Activated CD4-positive, alpha-beta T cell treated with anti-CD3 and anti-CD28 coated beads for 36 hours (primary cell): ENCODE data around the gene ECSCR. TPM values are rescaled to one million over a fixed set of nuclear protein-coding genes. Genes with fewer than 3 reads are reported as not detected.

ENCODE experiments used
- ATAC-seq: fragments of 200-7000 bp; cut with Tn5 transposase; one replicate; pipeline ENCODE4 v1.10.0; 2021; ENCODE audit warnings: mild to moderate bottlenecking, moderate library complexity
- CTCF ChIA-PET: fragments of 350-600 bp; sonication (Branson Sonifier 250); formaldehyde crosslinking; loops from one replicate; lab custom pipeline; 2021; ENCODE audit warnings: antibody characterized with exemption; lab: Charles Lee
- POLR2A ChIA-PET: fragments of 350-600 bp; sonication (Branson Sonifier 250); formaldehyde crosslinking; loops from one replicate; lab custom pipeline; 2021; ENCODE audit warnings: antibody characterized with exemption, inconsistent platforms; lab: Charles Lee
- DNase-seq: peaks from one replicate; pipeline ENCODE4 v3.0.0-alpha.2; 2020
- H3K27ac Mint-ChIP-seq: one replicate; pipeline ENCODE4 v1.8.0; 2021; ENCODE audit warnings: mixed read lengths
- H3K27me3 Mint-ChIP-seq: one replicate; pipeline ENCODE4 v1.8.0; 2021; ENCODE audit warnings: mixed read lengths
- H3K36me3 Mint-ChIP-seq: one replicate; pipeline ENCODE4 v1.8.0; 2021; ENCODE audit warnings: low read depth, mixed read lengths
- H3K4me1 Mint-ChIP-seq: one replicate; pipeline ENCODE4 v1.8.0; 2021; ENCODE audit warnings: mixed read lengths
- H3K4me3 Mint-ChIP-seq: one replicate; pipeline ENCODE4 v1.8.0; 2021; ENCODE audit warnings: mild to moderate bottlenecking, moderate library complexity, mixed read lengths
- H3K9me3 Mint-ChIP-seq: one replicate; pipeline ENCODE4 v1.8.0; 2021; ENCODE audit warnings: low read depth, mixed read lengths
- intact Hi-C, 2 experiments: fragments of 100-400 bp; cut with DNase I in 1 of 2; cut with micrococcal nuclease in 1 of 2; formaldehyde crosslinking; loops; one replicate each; pipeline versions ENCODE4 v1.14.2 to v1.15.1; 2022 to 2024; cut with DNase I, micrococcal nuclease
- total RNA-seq, 2 experiments: library from RNA; stranded (reverse); gene quantifications; one replicate each; pipeline ENCODE4 v1.2.3, GENCODE V29; 2021

Gene ECSCR
- total RNA-seq, 2 experiments from 2014 or later = 0.83 to 2.6 TPM

DNA sequence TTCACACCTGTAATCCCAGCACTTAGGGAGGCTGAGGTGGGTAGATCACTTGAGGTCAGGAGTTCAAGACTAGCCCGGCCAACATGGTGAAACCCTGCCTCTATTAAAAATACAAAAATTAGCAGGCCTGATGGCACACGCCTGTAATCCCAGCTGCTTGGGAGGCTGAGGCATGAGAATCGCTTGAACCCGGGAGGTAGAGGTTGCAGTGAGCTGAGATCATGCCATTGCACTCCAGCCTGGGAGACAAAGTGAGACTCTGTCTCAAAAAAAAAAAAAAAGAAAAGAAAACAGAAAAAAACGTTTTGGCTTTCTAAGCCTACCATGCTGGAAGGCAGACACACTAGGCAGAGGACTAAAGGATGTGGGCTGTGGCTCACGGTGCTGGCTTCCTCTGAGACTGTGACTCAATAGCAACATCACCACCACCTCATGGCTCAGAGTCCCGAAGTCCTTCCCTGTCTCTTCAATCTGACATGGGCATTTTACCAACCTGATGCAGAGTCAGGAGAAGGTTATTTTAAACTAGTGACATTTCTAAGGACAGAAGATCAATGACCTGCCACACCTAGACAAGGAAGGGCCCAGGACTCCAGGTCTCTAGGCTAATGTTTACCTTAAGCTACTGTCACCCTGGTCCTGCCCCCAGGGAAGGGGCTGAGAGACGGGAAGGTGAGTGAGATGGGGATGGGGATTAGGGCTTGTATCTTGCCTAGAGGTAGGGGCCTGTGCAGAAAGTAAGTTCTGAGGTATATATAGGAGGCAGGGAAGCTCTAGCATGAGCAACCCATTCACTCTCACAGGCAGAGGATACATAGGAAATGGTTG, 3.7 kb downstream of the ECSCR start:
- Mint-ChIP-seq H3K9me3 (no peaks in the 10 kb centered on the region), H3K4me1 (peaks cover 64% of the 10 kb centered on the region), H3K36me3 (no peaks in the 10 kb centered on the region), H3K27me3 (no peaks in the 10 kb centered on the region), H3K4me3 (peak overlapping the region; percentile 57), H3K27ac (peak overlapping the region; percentile 94)
- intact Hi-C loops = loop anchor here (1.0 to 5.0 kb wide), 6 partner anchors 11 to 104 kb away; partner anchors contain the start of genes DNAJC18 (in 2 of the 2), STING1 (in 1 of the 2) and UBE2D2 (in 1 of the 2)
- peak; percentile 91 for ATAC-seq
- POLR2A ChIA-PET = interaction anchor here (0.5 to 2.6 kb wide), 9 partner anchors 11 to 186 kb away, joined by 3 to 18 read pairs (median 7); partner anchors contain the start of genes DNAJC18, SMIM33 and STING1
- CTCF ChIA-PET = interaction anchor here (0.6 to 2.6 kb wide), 8 partner anchors 11 to 307 kb away, joined by 3 to 17 read pairs (median 4); no protein-coding TSS in a partner anchor
- DNase-seq = peak; percentile 90

DNA sequence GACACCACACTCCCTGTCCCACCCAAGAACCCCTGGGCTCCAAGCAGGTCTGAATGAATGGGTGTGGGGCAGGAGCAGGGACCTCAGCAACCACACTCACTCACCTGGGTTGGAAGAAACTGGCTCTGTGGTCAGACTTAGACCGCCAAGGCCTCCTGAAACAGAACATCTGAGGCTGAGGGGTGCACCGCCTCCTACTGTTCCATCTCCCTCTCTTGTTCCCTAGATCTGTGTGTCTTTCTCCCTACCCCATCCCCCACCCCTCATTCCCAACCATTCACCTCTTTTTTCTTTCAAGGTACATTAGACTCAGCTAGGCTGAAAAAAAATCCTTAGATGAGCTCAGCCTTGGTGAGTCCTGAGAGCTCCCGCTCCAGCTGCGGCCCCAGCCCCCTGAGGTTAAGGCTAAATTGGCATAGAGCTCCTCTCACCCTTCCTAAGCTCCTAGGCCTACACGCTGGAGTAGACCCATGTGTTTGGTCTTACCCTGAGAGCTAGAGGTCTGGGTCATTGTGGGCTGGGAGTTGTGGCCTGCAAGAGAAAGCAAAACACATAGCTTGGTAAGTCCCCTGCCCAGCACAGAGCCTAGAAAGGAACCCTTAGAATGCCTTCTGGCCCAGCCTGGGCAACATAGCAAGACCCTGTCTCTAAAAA, 4.8 kb downstream of the ECSCR start:
- ChIA-PET POLR2A (interaction anchor here (0.6 to 2.6 kb wide), 6 partner anchors 10 to 185 kb away, joined by 3 to 18 read pairs (median 6); partner anchors contain the start of genes DNAJC18 and STING1), CTCF (interaction anchor here (0.6 to 2.6 kb wide), 6 partner anchors 10 to 44 kb away, joined by 3 to 17 read pairs (median 4); partner anchors contain the start of gene STING1)
- intact Hi-C loops = loop anchor here in 1 of 2 experiments (1.0 to 5.0 kb wide), 3 partner anchors 15 to 105 kb away; partner anchors contain the start of genes DNAJC18 and UBE2D2
- Mint-ChIP-seq H3K36me3 (no peaks in the 10 kb centered on the region), H3K4me3 (no peak overlapping the region), H3K27ac (peak overlapping the region; percentile 74), H3K9me3 (no peaks in the 10 kb centered on the region), H3K4me1 (peaks cover 67% of the 10 kb centered on the region), H3K27me3 (no peaks in the 10 kb centered on the region)
- DNase-seq (peak; percentile 55), ATAC-seq (no peak)

DNA sequence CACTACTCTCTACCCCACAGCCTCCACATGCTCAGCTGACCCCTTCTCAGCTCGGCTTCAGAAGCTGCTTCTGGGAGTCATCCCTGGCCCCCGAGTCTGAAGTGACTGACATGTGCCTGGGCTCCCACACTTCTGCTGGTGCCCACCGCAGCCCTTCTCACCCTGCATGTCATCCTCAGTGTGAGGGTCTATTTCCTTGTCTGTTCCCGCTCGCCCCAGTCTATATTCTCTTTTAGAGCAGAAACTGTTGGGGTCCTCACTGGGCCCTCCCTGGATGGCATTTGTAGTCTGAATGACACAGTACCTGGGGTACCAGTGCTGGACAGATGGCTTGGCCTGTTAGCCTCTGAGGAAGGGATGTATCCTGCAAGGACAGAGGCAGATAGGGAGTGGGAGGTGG, 5.3 kb downstream of the ECSCR start:
- CTCF ChIA-PET = interaction anchor here (0.6 to 2.6 kb wide), 4 partner anchors 9 to 34 kb away, joined by 3 to 17 read pairs (median 4); partner anchors contain the start of gene STING1
- POLR2A ChIA-PET = interaction anchor here (1.1 to 2.6 kb wide), 3 partner anchors 15 to 25 kb away, joined by 3 to 18 read pairs (median 6); partner anchors contain the start of genes DNAJC18 and STING1
- Mint-ChIP-seq H3K4me3 (no peak overlapping the region), H3K36me3 (no peaks in the 10 kb centered on the region), H3K27me3 (no peaks in the 10 kb centered on the region), H3K9me3 (no peaks in the 10 kb centered on the region), H3K27ac (peak overlapping the region; percentile 74), H3K4me1 (peaks cover 67% of the 10 kb centered on the region)
- intact Hi-C loops = loop anchor here in 1 of 2 experiments (5.0 kb wide), 1 partner anchor 105 kb away; the partner anchor contains the start of gene UBE2D2
- no peak for DNase-seq
- no peak for ATAC-seq

DNA sequence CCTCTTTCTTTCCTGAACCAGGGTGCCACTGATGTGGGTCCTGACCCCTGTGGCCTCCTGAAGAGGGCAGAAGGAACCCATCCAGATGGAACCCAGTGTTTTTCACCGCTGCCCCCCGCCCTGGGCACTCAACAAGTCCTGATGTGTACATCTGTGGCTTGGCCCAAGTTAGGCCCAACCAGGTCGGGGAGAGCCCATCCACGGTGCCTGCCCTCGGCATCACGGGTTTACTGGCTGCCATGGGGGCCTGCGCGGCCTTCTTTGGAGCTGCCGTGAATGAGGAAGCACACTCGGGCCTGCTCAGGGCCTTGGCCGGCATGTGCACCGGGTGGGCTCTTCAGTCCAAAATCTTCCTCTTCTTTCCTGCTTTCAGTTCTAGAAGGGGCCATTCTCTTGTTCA, 5.8 kb downstream of the ECSCR start:
- DNase-seq = no peak
- H3K27ac Mint-ChIP-seq = peak overlapping the region; percentile 74
- POLR2A ChIA-PET = no interaction called here
- CTCF ChIA-PET = interaction anchor here (2.6 kb wide), 1 partner anchor 9 kb away, joined by 17 read pairs; no protein-coding TSS in a partner anchor
- H3K4me3 Mint-ChIP-seq = no peak overlapping the region
- no peaks in the 10 kb centered on the region for H3K27me3 Mint-ChIP-seq
- intact Hi-C loops = loop anchor here in 1 of 2 experiments (5.0 kb wide), 1 partner anchor 106 kb away; the partner anchor contains the start of gene UBE2D2
- no peaks in the 10 kb centered on the region for H3K9me3 Mint-ChIP-seq
- no peak for ATAC-seq
- H3K36me3 Mint-ChIP-seq = no peaks in the 10 kb centered on the region
- H3K4me1 Mint-ChIP-seq = peaks cover 65% of the 10 kb centered on the region

DNA sequence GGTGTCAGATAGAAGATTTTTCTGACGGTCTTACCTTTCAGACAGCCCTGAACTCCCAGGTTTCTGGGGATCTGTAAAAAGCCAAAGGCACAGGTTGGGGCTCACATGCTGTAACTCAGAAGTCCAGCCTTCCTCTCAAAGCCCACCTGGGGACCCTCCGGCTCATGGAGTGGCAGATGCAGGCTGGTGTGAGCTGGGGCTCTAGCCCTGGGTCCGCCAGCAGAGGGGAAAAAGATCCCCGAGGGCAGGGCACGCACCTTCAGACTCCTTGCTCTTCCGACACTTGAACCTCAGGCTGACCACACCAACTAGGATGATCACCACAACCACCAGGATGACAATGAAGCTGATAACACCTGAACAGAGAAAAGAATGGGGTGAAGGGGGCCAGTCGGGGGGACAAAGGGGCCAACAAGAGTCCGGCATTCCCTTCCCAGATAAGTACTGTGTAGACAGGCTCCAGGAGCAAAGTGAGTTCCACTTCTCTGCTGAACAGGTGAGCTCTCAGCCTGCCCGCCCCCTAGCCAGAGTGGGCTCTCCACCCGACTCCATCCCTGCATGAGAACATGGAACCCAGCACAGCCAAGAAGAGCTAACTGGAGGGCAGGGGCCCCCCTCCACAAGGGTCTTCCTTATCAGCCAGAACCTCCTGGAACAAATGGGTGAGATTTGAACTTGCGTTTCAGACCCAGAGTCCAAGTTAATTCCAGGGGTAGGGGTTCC, 7.8 kb downstream of the ECSCR start:
- DNase-seq (no peak), ATAC-seq (no peak)
- no peak overlapping the region for H3K4me3 Mint-ChIP-seq
- H3K9me3 Mint-ChIP-seq = no peaks in the 10 kb centered on the region
- H3K4me1 Mint-ChIP-seq = peaks cover 45% of the 10 kb centered on the region
- ChIA-PET CTCF (interaction anchor here (0.5 to 1.4 kb wide), 3 partner anchors 23 to 180 kb away, joined by 3 read pairs; no protein-coding TSS in a partner anchor), POLR2A (interaction anchor here (1.0 to 1.7 kb wide), 2 partner anchors 16 to 25 kb away, joined by 3 to 4 read pairs; partner anchors contain the start of gene DNAJC18)
- no peaks in the 10 kb centered on the region for H3K36me3 Mint-ChIP-seq
- intact Hi-C loops = loop anchor here in 1 of 2 experiments (5.0 kb wide), 1 partner anchor 108 kb away; the partner anchor contains the start of gene UBE2D2
- no peaks in the 10 kb centered on the region for H3K27me3 Mint-ChIP-seq
- no peak overlapping the region for H3K27ac Mint-ChIP-seq

DNA sequence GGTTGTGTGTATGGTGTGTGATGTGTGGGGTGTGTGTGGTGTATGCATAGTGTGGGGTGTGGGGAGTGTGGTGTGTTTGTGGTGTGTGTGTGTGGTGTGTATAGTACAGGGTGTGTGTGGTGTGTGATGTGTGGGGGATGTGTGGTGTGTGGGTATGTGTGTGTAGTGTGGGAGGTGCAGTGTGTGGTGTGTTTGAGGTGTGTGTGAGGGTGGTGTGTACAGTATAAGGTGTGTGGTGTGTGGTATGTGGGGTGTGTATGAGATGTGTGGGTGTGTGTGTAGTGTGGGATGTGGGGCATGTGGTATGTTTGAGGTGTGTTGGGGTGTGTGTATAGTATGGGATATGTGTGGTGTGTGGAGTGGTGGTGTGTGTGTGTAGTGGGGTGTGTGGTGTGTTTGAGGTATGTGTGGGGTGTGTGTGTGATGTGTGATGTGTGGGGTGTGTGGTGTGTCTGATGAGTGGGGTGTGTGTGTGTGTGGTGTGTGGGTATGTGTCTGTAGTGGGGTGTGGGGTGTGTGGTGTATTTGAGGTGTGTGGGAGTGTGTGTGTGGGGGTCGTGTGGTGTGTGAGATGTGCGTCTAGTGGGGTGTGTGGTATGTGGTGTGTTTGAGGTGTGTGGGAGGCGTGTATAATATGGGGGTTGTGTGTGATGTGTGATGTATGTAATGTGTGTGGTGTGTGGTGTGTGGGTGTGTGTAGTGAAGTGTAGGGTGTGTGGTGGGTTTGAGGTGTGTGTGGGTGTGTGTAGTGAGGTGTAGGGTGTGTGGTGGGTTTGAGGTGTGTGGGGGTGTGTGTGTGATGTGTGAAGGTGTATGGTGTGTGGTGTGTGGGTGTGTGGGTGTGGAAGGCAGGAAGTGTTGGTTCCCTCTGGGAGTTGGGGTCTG, 8.6 kb downstream of the ECSCR start:
- peaks cover 40% of the 10 kb centered on the region for H3K4me1 Mint-ChIP-seq
- peaks cover 2% of the 10 kb centered on the region for H3K36me3 Mint-ChIP-seq
- CTCF ChIA-PET = interaction anchor here (1.4 kb wide), 1 partner anchor 23 kb away, joined by 3 read pairs; no protein-coding TSS in a partner anchor
- no peaks in the 10 kb centered on the region for H3K9me3 Mint-ChIP-seq
- DNase-seq (no peak), ATAC-seq (no peak)
- POLR2A ChIA-PET = no interaction called here
- peak overlapping the region; percentile 62 for H3K27ac Mint-ChIP-seq
- H3K27me3 Mint-ChIP-seq = no peaks in the 10 kb centered on the region
- intact Hi-C loops = no loop called here
- H3K4me3 Mint-ChIP-seq = no peak overlapping the region

DNA sequence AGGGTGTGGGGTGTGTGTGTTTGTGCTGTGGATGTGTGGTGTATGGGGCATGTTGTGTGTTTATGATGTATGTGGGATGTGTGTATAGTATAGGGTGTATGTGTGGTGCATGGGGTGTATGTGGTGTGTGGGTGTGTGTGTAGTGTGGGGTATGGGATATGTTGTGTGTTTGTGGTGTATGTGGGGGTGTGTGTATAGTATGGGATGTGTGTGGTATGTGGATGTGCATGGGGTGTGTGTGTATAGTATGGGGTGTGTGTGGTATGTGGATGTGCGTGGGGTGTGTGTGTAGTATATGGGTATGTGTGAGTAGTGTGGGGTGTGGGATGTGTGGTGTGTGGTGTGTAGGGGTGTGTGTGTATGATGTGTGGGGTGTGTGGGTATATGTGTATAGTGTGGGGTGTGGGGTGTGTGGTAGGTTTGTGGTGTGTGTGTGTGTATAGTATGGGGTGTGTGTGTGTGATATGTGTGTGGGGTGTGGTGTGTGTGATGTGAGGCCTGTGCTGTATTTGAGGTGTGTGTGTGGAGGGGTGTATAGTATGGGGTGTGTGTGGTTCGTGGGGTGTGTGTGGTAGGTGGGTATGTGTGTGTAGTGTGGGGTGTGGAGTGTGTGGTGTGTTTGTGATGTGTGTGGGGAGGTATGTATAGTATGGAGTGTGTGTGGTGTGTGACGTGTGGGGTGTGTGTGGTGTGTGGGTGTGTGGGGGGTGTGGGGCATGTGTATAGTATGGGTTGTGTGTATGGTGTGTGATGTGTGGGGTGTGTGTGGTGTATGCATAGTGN, 10.5 kb downstream of the ECSCR start:
- intact Hi-C loops = no loop called here

DNA sequence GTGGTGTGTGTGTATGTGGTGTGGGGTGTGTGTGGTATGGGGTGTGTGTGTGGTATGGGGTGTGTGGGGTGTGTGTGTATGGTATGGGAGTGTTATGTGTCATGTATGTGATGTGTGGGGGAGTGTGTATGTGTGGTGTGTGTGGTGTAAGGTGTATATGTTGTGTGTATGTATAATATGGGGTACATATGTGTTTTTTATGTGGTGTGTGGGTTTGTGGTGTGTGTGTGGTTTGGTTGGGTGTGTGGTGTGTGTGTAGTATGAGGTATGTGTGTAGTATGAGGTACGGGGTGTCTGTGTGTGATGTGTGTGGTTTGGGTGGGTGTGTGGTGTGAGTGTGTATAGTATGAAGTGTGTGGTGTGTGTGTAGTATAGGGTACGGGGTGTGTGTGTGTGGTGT, 11.4 kb downstream of the ECSCR start:
- ChIA-PET CTCF (no interaction called here), POLR2A (interaction anchor here (0.6 kb wide), 1 partner anchor 63 kb away, joined by 4 read pairs; no protein-coding TSS in a partner anchor)
- Mint-ChIP-seq H3K27me3 (no peaks in the 10 kb centered on the region), H3K27ac (no peak overlapping the region), H3K4me1 (peaks cover 46% of the 10 kb centered on the region), H3K9me3 (peaks cover 2% of the 10 kb centered on the region), H3K4me3 (no peak overlapping the region), H3K36me3 (peaks cover 15% of the 10 kb centered on the region)
- intact Hi-C loops = no loop called here
- ATAC-seq (no peak), DNase-seq (no peak)

More for the DNA sequence above, 10.5 kb downstream of the ECSCR start:
- ChIA-PET CTCF (no interaction called here), POLR2A (no interaction called here)
- Mint-ChIP-seq H3K36me3 (peaks cover 12% of the 10 kb centered on the region), H3K4me3 (no peak overlapping the region), H3K9me3 (peaks cover 2% of the 10 kb centered on the region), H3K27ac (no peak overlapping the region), H3K27me3 (no peaks in the 10 kb centered on the region), H3K4me1 (peaks cover 45% of the 10 kb centered on the region)
- no peak for DNase-seq
- ATAC-seq = no peak
